OCI-LY1 (cell line): ENCODE measurements around the gene CCDC66.
A peak's percentile ranks its signal among the peaks of the same experiment; 100 is the strongest.
"Not testable (repeated sequence)": the region's sequence is repeated elsewhere in the genome, so short reads cannot be mapped to it uniquely, and the experiment has no call there.

Experiments
- H2AFZ ChIP-seq: fragments of 200-600 bp; sonication (generic), shearing (Covaris generic); 2 replicates; pipeline ENCODE4 v1.6.0; 2014; ENCODE audit warnings: antibody characterized with exemption, mild to moderate bottlenecking, low read length
- H3F3A ChIP-seq: fragments of 200-600 bp; sonication (generic), shearing (Covaris generic); 2 replicates; pipeline ENCODE4 v1.6.0; 2014; ENCODE audit warnings: mild to moderate bottlenecking, antibody characterized with exemption, low read length, moderate library complexity; ENCODE audit not compliant: insufficient read depth
- H3K27ac ChIP-seq: fragments of 200-600 bp; sonication (generic); 2 replicates; pipeline ENCODE4 v1.5.1; 2014; ENCODE audit warnings: low read length, mixed run types, mild to moderate bottlenecking, low read depth; ENCODE audit not compliant: poor library complexity, severe bottlenecking
- H3K27me3 ChIP-seq: fragments of 200-600 bp; sonication (generic); 2 replicates; pipeline ENCODE4 v1.6.0; 2014; ENCODE audit warnings: antibody characterized with exemption, mild to moderate bottlenecking, low read length, moderate library complexity; ENCODE audit not compliant: insufficient read depth
- H3K36me3 ChIP-seq: fragments of 200-600 bp; sonication (generic); 2 replicates; pipeline ENCODE4 v1.6.1; 2014; ENCODE audit warnings: mild to moderate bottlenecking, antibody characterized with exemption, low read length, moderate library complexity, mixed read lengths; ENCODE audit not compliant: insufficient read depth
- H3K4me1 ChIP-seq: fragments of 200-600 bp; sonication (generic); 2 replicates; pipeline ENCODE4 v1.5.1; 2014; ENCODE audit warnings: mild to moderate bottlenecking, low read length, moderate library complexity; ENCODE audit not compliant: insufficient read depth, severe bottlenecking
- H3K4me2 ChIP-seq: fragments of 200-600 bp; sonication (generic), shearing (Covaris generic); 2 replicates; pipeline ENCODE4 v1.6.1; 2014; ENCODE audit warnings: low read length
- H3K4me3 ChIP-seq: fragments of 200-600 bp; sonication (generic); 2 replicates; pipeline ENCODE4 v1.5.1; 2014; ENCODE audit warnings: low read length, low read depth, mild to moderate bottlenecking, mixed read lengths; ENCODE audit not compliant: poor library complexity, severe bottlenecking
- H3K79me2 ChIP-seq: fragments of 200-600 bp; shearing (Covaris generic); 2 replicates; pipeline ENCODE4 v1.6.1; 2016; ENCODE audit warnings: mixed run types, low read length, mixed read lengths; ENCODE audit not compliant: insufficient read depth
- H3K9ac ChIP-seq: fragments of 200-600 bp; sonication (generic), shearing (Covaris generic); 2 replicates; pipeline ENCODE4 v1.6.1; 2014; ENCODE audit warnings: mild to moderate bottlenecking, low read length, mixed read lengths
- H3K9me2 ChIP-seq: fragments of 200-600 bp; sonication (generic), shearing (Covaris generic); 2 replicates; pipeline ENCODE4 v1.6.1; 2014; ENCODE audit warnings: low read depth, mild to moderate bottlenecking, low read length, mixed read lengths
- H3K9me3 ChIP-seq: fragments of 200-600 bp; shearing (Covaris generic); 2 replicates; pipeline ENCODE4 v1.6.1; 2014; ENCODE audit warnings: low read length, mixed read lengths
- H4K20me1 ChIP-seq: fragments of 200-600 bp; sonication (generic), shearing (Covaris generic); 2 replicates; pipeline ENCODE4 v1.6.0; 2016; ENCODE audit warnings: mild to moderate bottlenecking, low read length; ENCODE audit not compliant: insufficient read depth
- EZH2 ChIP-seq: fragments of 200-600 bp; sonication (generic), shearing (Covaris generic); IDR thresholded peaks from 2 replicates; pipeline ENCODE4 v1.8.0; 2017; ENCODE audit warnings: borderline replicate concordance, mixed run types, mild to moderate bottlenecking, antibody characterized with exemption, low read length, moderate library complexity, mixed read lengths
- TF ChIP-seq, protein P1 (sequence below): fragments of 200-600 bp; sonication (generic), shearing (Covaris generic); IDR thresholded peaks from 2 replicates; pipeline ENCODE4 v1.5.1; 2017; ENCODE audit warnings: mild to moderate bottlenecking, antibody characterized with exemption, low read length, moderate library complexity, mixed read lengths

CCDC66 gene

DNA sequence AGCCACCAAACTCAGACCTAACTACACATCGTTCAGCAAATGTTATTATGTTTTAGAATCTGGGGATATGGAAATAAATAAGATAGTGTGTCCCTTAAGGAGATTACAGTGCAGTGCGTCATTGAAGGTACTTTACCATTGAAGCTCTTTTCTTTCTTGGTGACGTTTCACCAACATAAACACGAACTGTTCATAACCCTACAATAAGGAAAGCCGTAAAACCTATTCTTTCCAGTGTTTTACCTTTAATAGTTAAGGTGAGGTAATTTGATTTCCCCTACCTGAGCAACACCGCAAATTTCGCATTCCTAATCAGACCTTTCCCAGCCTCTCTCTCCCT, 826 bp downstream of the CCDC66 start:
- peak overlapping the region; percentile 83 for H3K9ac ChIP-seq
- TF ChIP-seq, protein P1, sequence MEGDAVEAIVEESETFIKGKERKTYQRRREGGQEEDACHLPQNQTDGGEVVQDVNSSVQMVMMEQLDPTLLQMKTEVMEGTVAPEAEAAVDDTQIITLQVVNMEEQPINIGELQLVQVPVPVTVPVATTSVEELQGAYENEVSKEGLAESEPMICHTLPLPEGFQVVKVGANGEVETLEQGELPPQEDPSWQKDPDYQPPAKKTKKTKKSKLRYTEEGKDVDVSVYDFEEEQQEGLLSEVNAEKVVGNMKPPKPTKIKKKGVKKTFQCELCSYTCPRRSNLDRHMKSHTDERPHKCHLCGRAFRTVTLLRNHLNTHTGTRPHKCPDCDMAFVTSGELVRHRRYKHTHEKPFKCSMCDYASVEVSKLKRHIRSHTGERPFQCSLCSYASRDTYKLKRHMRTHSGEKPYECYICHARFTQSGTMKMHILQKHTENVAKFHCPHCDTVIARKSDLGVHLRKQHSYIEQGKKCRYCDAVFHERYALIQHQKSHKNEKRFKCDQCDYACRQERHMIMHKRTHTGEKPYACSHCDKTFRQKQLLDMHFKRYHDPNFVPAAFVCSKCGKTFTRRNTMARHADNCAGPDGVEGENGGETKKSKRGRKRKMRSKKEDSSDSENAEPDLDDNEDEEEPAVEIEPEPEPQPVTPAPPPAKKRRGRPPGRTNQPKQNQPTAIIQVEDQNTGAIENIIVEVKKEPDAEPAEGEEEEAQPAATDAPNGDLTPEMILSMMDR: no peak; the same call in 1 of the 2 replicates
- no peak for TF ChIP-seq EZH2
- H3K9me3 ChIP-seq: no peaks in the 10 kb centered on the region
- no peaks in the 10 kb centered on the region for H3K27me3 ChIP-seq
- H3F3A ChIP-seq: no peaks in the 10 kb centered on the region
- H3K36me3 ChIP-seq: peaks cover 34% of the 10 kb centered on the region
- no peaks in the 10 kb centered on the region for H4K20me1 ChIP-seq
- peak overlapping the region; percentile 78 for H3K4me3 ChIP-seq
- H3K4me1 ChIP-seq: peaks cover 18% of the 10 kb centered on the region
- H3K79me2 ChIP-seq: peaks cover 13% of the 10 kb centered on the region
- no peak overlapping the region for H2AFZ ChIP-seq
- H3K27ac ChIP-seq: peak overlapping the region; percentile 85
- peak overlapping the region; percentile 77 for H3K4me2 ChIP-seq
- H3K9me2 ChIP-seq: no peaks in the 10 kb centered on the region

DNA sequence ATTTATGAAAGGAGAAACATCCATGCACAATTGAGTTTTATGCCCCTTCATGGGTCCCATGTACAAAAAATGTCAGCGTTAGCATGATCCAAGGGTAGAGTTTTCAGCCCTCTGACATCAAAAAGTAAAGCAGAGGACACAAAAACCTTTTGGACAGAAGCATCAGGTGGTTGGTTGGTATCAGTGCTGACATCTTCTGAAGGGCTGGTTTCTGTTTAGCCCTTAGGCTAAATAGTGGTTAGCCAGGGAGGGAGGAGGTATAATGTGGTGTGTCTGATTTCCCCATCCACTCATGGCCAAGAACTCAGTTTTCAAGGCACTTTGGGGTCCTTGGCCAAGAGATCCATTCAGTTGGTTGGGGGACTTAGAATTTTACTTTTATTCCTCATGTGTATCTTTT, 16.5 kb downstream of the CCDC66 start:
- no peaks in the 10 kb centered on the region for H3K27me3 ChIP-seq
- H3K9ac ChIP-seq: no peak overlapping the region
- no peaks in the 10 kb centered on the region for H3K9me2 ChIP-seq
- H3K4me1 ChIP-seq: no peaks in the 10 kb centered on the region
- peaks cover 51% of the 10 kb centered on the region for H3K36me3 ChIP-seq
- TF ChIP-seq, protein P1: no peak
- no peak for TF ChIP-seq EZH2
- H4K20me1 ChIP-seq: no peaks in the 10 kb centered on the region
- H3K9me3 ChIP-seq: no peaks in the 10 kb centered on the region
- no peak overlapping the region for H2AFZ ChIP-seq
- H3K27ac ChIP-seq: no peak overlapping the region
- no peaks in the 10 kb centered on the region for H3F3A ChIP-seq
- no peaks in the 10 kb centered on the region for H3K79me2 ChIP-seq
- H3K4me3 ChIP-seq: no peak overlapping the region
- H3K4me2 ChIP-seq: no peak overlapping the region

DNA sequence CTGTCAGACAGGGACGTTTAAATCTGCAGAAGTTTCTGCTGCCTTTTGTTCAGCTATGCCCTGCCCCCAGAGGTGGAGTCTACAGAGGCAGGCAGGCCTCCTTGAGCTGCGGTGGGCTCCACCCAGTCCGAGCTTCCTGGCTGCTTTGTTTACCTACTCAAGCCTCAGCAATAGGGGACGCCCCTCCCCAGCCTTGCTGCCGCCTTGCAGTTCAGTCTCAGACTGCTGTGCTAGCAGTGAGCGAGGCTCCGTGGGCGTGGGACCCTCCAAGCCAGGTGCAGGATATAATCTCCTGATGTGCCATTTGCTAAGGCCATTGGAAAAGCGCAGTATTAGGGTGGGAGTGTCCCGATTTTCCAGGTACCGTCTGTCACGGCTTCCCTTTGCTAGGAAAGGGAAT, 25.0 kb downstream of the CCDC66 start:
- not testable (repeated sequence) for H3K9me3 ChIP-seq, H3K9me2 ChIP-seq, H2AFZ ChIP-seq, H3K27ac ChIP-seq, H3K27me3 ChIP-seq, H3K4me3 ChIP-seq, H3F3A ChIP-seq, H3K36me3 ChIP-seq, H3K79me2 ChIP-seq, H3K9ac ChIP-seq, H3K4me1 ChIP-seq, H4K20me1 ChIP-seq, H3K4me2 ChIP-seq

DNA sequence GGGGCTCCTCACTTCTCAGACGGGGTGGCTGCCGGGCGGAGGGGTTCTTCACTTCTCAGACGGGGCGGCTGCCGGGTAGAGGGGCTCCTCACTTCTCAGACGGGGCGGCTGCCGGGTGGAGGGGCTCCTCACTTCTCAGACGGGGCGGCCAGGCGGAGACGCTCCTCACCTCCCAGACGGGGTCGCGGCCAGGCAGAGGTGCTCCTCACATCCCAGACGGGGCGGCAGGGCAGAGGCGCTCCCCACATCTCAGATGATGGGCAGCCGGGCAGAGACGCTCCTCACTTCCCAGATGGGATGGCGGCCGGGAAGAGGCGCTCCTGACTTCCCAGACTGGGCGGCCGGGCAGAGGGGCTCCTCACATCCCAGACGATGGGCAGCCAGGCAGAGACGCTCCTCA, 27.3 kb downstream of the CCDC66 start:
- not testable (repeated sequence) for H2AFZ ChIP-seq, H3K4me1 ChIP-seq, H3F3A ChIP-seq, H3K79me2 ChIP-seq, H3K4me3 ChIP-seq, H4K20me1 ChIP-seq, H3K4me2 ChIP-seq, H3K9ac ChIP-seq, H3K36me3 ChIP-seq, H3K27ac ChIP-seq, H3K9me3 ChIP-seq, H3K9me2 ChIP-seq, H3K27me3 ChIP-seq
